Measurements from ENCODE around the gene NUTF2. TPM values are rescaled to one million over a fixed set of nuclear protein-coding genes. Genes with fewer than 3 reads are reported as not detected.

The NUTF2 gene
- total and polyA plus RNA-seq, 4 experiments from 2014 or later, result 41.2 to 128 (median 86.7) TPM

DNA sequence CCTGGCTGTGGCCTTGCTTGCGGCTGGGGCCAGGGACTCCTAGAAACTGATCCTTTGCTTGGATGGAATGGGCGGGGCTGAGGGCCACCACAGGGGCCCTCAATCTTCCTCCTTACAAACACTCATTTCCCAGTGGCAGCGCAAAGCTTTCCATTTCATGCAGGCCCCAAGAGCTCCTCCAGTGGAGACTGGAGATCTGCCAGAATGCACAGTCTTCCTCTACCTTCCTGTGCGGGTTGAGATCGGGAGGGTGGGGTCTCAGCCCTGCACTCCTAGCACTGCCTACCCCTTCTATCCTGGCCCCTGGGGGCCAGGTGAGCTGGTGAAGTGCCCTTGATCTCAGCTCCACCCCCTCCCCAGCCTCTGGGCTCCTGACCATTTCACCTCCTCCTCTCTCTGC, 39.7 kb downstream of the NUTF2 start:
- no peaks in the 10 kb centered on the region for H3K9me3 ChIP-seq (ENCODE audit: control insufficient read depth in 1 of 2, low read length in 2 of 2)
- peaks cover 33% of the 10 kb centered on the region for H3K36me3 ChIP-seq (ENCODE audit: insufficient read depth, low read length)
- H3K27ac ChIP-seq (ENCODE audit: low read depth, low read length), result no peak overlapping the region
- Mint-ChIP-seq H3K27me3 (no peaks in the 10 kb centered on the region), H3K4me1 (peaks cover 0 to 1% (median 0%) of the 10 kb centered on the region in 4 donors), H3K4me3 (no peak overlapping the region), H3K36me3 (peaks cover 22 to 35% of the 10 kb centered on the region in 2 donors), H3K27ac (peak overlapping the region in 2 of 7 donors; percentile 30 to 73), H3K9me3 (no peaks in the 10 kb centered on the region)
- ChIA-PET POLR2A (ENCODE audit: partially characterized antibody) (interaction anchor here (0.7 to 2.0 kb wide), 3 partner anchors 13 to 43 kb away, joined by 3 to 4 read pairs (median 3); partner anchors contain the start of gene EDC4), CTCF (ENCODE audit: partially characterized antibody) (interaction anchor here (0.7 to 5.4 kb wide), 6 partner anchors 8 to 365 kb away, joined by 3 to 61 read pairs (median 6); partner anchors contain the start of gene EDC4)
- DNase-seq, result no peak
- no peaks in the 10 kb centered on the region for H3K4me1 ChIP-seq (ENCODE audit: insufficient read depth, low read length)
- intact Hi-C loops (cut with micrococcal nuclease), result no loop called here
- H3K27me3 ChIP-seq (ENCODE audit: insufficient read depth, low read length), result no peaks in the 10 kb centered on the region
- H3K4me3 ChIP-seq (ENCODE audit: low read length in 2 of 2), result no peak overlapping the region

GRCh38 chr16:67888331-67888730, 41.6 kb downstream of the NUTF2 start:
- H3K4me1 ChIP-seq (ENCODE audit: insufficient read depth, low read length), result peaks cover 7% of the 10 kb centered on the region
- peaks cover 13% of the 10 kb centered on the region for H3K36me3 ChIP-seq (ENCODE audit: insufficient read depth, low read length)
- Mint-ChIP-seq H3K36me3 (peaks cover 14 to 18% of the 10 kb centered on the region in 2 donors), H3K27ac (peak overlapping the region in 1 of 7 donors; percentile 8), H3K27me3 (no peaks in the 10 kb centered on the region), H3K9me3 (no peaks in the 10 kb centered on the region), H3K4me3 (no peak overlapping the region), H3K4me1 (peaks cover 3 to 9% (median 7%) of the 10 kb centered on the region in 4 donors)
- intact Hi-C loops (cut with micrococcal nuclease), result no loop called here
- no peak overlapping the region for H3K27ac ChIP-seq (ENCODE audit: low read depth, low read length)
- ChIA-PET CTCF (ENCODE audit: partially characterized antibody) (interaction anchor here (0.5 to 2.4 kb wide), 3 partner anchors 9 to 1799 kb away, joined by 3 to 8 read pairs (median 3); no protein-coding TSS in a partner anchor), POLR2A (ENCODE audit: partially characterized antibody) (interaction anchor here (2.0 to 2.4 kb wide), 2 partner anchors 42 to 48 kb away, joined by 4 to 8 read pairs; partner anchors contain the start of gene PSMB10)
- H3K9me3 ChIP-seq (ENCODE audit: control insufficient read depth in 1 of 2, low read length in 2 of 2), result no peaks in the 10 kb centered on the region
- DNase-seq, result no peak
- no peak overlapping the region for H3K4me3 ChIP-seq (ENCODE audit: low read length in 2 of 2)
- H3K27me3 ChIP-seq (ENCODE audit: insufficient read depth, low read length), result no peaks in the 10 kb centered on the region

DNA sequence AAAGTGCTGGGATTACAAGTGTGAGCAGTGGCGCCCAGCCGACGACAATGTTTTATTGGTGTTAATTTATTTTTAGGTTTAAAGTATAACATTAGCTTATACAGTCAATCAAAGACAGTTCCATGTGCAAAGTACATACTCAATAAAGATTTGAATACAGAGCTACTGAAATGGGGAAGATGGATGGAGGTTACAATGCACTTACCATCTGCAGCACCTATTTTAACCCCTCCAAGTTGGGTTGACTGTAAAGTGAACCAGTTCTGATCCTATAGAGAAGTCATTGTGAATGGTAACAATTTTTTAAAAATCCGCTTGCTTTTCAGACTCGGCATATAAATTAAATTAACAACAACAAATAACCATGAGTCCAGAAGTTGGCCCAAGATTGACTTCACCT, 45.6 kb downstream of the NUTF2 start:
- H3K4me1 Mint-ChIP-seq, result peaks cover 12 to 46% (median 37%) of the 10 kb centered on the region in 4 donors
- ChIA-PET CTCF (ENCODE audit: partially characterized antibody) (interaction anchor here (0.7 to 3.8 kb wide), 4 partner anchors 9 to 148 kb away, joined by 3 to 24 read pairs (median 4); no protein-coding TSS in a partner anchor), POLR2A (ENCODE audit: partially characterized antibody) (interaction anchor here (0.8 to 3.4 kb wide), 13 partner anchors 9 to 232 kb away, joined by 3 to 28 read pairs (median 4); partner anchors contain the start of genes ACD, CTRL, EDC4 and NFATC3)
- no peaks in the 10 kb centered on the region for H3K36me3 ChIP-seq (ENCODE audit: insufficient read depth, low read length)
- no peaks in the 10 kb centered on the region for H3K9me3 Mint-ChIP-seq
- no peak for DNase-seq
- peak overlapping the region; percentile 95 for H3K27ac ChIP-seq (ENCODE audit: low read depth, low read length)
- peaks cover 0 to 7% of the 10 kb centered on the region in 2 donors for H3K36me3 Mint-ChIP-seq
- no peaks in the 10 kb centered on the region for H3K27me3 ChIP-seq (ENCODE audit: insufficient read depth, low read length)
- H3K27ac Mint-ChIP-seq, result peak overlapping the region; percentile 86 to 98 (median 94)
- no peaks in the 10 kb centered on the region for H3K27me3 Mint-ChIP-seq
- H3K9me3 ChIP-seq (ENCODE audit: control insufficient read depth in 1 of 2, low read length in 2 of 2), result no peaks in the 10 kb centered on the region
- H3K4me3 ChIP-seq (ENCODE audit: low read length in 2 of 2), result peak overlapping the region; percentile 76 to 90
- intact Hi-C loops (cut with micrococcal nuclease), result no loop called here
- H3K4me3 Mint-ChIP-seq, result peak overlapping the region; percentile 84 to 97 (median 92)
- peaks cover 20% of the 10 kb centered on the region for H3K4me1 ChIP-seq (ENCODE audit: insufficient read depth, low read length)

DNA sequence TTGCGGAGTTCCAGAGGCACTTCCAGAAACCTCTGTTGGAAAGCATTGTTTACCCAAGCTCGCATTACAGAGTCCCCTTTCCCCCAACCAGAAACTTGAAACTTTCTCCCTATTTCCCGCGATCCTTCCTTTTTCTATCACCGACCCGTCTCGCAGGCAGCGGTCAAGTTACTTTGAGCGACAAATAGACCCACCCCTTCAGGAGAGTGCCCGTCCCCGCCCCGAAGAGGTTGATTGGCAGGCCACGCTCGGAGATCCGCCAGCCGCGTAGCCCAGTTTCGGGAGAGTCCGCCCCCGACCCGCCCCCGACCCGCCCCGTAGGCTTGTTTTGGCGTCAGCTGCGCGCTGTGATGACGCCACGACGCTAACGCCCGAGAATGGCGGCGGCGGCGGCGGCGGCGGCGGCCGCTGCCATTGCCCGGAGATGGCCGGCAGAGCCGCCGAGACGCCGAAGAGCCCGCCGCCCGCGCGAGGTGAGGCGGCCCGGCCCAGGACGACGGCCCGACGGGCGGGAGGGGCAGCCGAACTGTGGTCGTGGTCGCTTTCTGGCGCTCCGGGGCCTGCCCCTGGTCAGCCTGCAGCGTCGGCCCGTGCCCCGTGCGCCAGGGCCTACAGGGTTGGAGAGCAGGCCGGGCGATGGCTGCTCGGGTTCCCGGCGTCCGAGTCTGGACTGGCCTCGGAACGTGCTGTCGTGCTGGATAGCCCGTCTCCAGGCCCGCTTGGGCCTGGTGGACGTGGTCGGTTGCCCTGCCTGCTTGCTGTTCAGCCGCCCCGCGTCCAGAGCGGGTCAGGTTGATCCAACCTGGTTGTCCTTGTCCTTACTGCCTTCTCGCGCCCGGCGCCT, 46.4 kb downstream of the NUTF2 start, which contains the start of gene PSKH1:
PSKH1 (plus strand) TSS at position 356 of the 844 bp plus-strand sequence. CDS start 15,496 bp downstream, outside the sequence.
- Histone ChIP-seq H3K27me3 (ENCODE audit: insufficient read depth, low read length) (no peaks in the 10 kb centered on the region), H3K4me3 (ENCODE audit: low read length in 2 of 2) (peak within 1 kb of the TSS; percentile 76 to 90), H3K36me3 (ENCODE audit: insufficient read depth, low read length) (no peaks in the 10 kb centered on the region), H3K27ac (ENCODE audit: low read depth, low read length) (peak within 1 kb of the TSS; percentile 95), H3K9me3 (ENCODE audit: control insufficient read depth in 1 of 2, low read length in 2 of 2) (no peaks in the 10 kb centered on the region), H3K4me1 (ENCODE audit: insufficient read depth, low read length) (peaks cover 20% of the 10 kb centered on the region)
- ChIA-PET POLR2A (ENCODE audit: partially characterized antibody) (interaction anchor here (0.8 to 3.4 kb wide), 13 partner anchors 10 to 233 kb away, joined by 3 to 28 read pairs (median 4); partner anchors contain the start of genes ACD, CTRL, EDC4 and NFATC3), CTCF (ENCODE audit: partially characterized antibody) (interaction anchor here (1.0 to 3.8 kb wide), 3 partner anchors 10 to 148 kb away, joined by 3 to 24 read pairs (median 6); no protein-coding TSS in a partner anchor)
- Mint-ChIP-seq H3K27ac (peak within 1 kb of the TSS; percentile 96 to 98 (median 97)), H3K9me3 (no peaks in the 10 kb centered on the region), H3K4me1 (peaks cover 12 to 48% (median 39%) of the 10 kb centered on the region in 4 donors), H3K4me3 (peak within 1 kb of the TSS; percentile 89 to 98 (median 96)), H3K27me3 (no peaks in the 10 kb centered on the region), H3K36me3 (peaks cover 0 to 7% of the 10 kb centered on the region in 2 donors)
- DNase-seq, result peak; percentile 86 to 95 (median 87)
- intact Hi-C loops (cut with micrococcal nuclease), result loop anchor here (1.0 kb wide), 5 partner anchors 42 to 130 kb away; partner anchors contain the start of genes DDX28, DUS2, NUTF2 and RANBP10

- Mint-ChIP-seq H3K4me1 (peaks cover 12 to 49% (median 40%) of the 10 kb centered on the region in 4 donors), H3K27me3 (no peaks in the 10 kb centered on the region), H3K4me3 (peak overlapping the region; percentile 89 to 98 (median 96)), H3K27ac (peak overlapping the region; percentile 96 to 98 (median 97)), H3K9me3 (no peaks in the 10 kb centered on the region), H3K36me3 (peaks cover 0 to 10% of the 10 kb centered on the region in 2 donors)
- H3K9me3 ChIP-seq (ENCODE audit: control insufficient read depth in 1 of 2, low read length in 2 of 2), result no peaks in the 10 kb centered on the region
- peaks cover 20% of the 10 kb centered on the region for H3K4me1 ChIP-seq (ENCODE audit: insufficient read depth, low read length)
- intact Hi-C loops (cut with micrococcal nuclease), result loop anchor here (1.0 kb wide), 5 partner anchors 41 to 129 kb away; partner anchors contain the start of genes DDX28, DUS2, NUTF2 and RANBP10
- peak in 1 of 5 donors; percentile 11 for DNase-seq
- ChIA-PET POLR2A (ENCODE audit: partially characterized antibody) (interaction anchor here (1.5 to 3.4 kb wide), 3 partner anchors 35 to 60 kb away, joined by 5 to 28 read pairs (median 6); partner anchors contain the start of gene PSMB10), CTCF (ENCODE audit: partially characterized antibody) (interaction anchor here (3.8 kb wide), 1 partner anchor 11 kb away, joined by 24 read pairs; no protein-coding TSS in a partner anchor)
- H3K27me3 ChIP-seq (ENCODE audit: insufficient read depth, low read length), result no peaks in the 10 kb centered on the region
- H3K27ac ChIP-seq (ENCODE audit: low read depth, low read length), result peak overlapping the region; percentile 95
- H3K36me3 ChIP-seq (ENCODE audit: insufficient read depth, low read length), result no peaks in the 10 kb centered on the region
- peak overlapping the region; percentile 64 to 90 for H3K4me3 ChIP-seq (ENCODE audit: low read length in 2 of 2)
Measured at GRCh38 chr16:67893743-67894399, 47.1 kb downstream of the NUTF2 start.

DNA sequence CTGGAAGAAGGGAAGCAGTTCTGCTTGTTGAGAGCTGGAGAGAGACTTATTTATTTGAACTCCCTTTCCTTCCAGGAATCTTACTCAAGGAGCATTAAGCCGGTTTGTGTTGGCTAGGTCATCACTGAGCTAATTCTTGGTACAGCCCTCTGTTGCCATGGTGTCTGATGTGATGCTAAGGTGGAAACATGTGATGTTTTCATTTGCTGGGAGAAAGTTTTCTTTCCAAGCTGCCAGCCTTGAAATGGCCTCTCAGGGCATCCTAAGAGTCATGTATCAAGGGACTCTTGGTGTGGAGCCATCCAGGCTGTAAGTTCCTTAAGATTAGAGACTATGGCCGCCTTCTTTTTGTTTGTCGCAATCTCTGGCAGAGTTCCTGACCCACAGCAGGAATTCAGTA, 50.5 kb downstream of the NUTF2 start:
- Histone ChIP-seq H3K27ac (ENCODE audit: low read depth, low read length) (no peak overlapping the region), H3K4me1 (ENCODE audit: insufficient read depth, low read length) (peaks cover 19% of the 10 kb centered on the region), H3K36me3 (ENCODE audit: insufficient read depth, low read length) (no peaks in the 10 kb centered on the region), H3K9me3 (ENCODE audit: control insufficient read depth in 1 of 2, low read length in 2 of 2) (no peaks in the 10 kb centered on the region), H3K27me3 (ENCODE audit: insufficient read depth, low read length) (no peaks in the 10 kb centered on the region), H3K4me3 (ENCODE audit: low read length in 2 of 2) (no peak overlapping the region)
- DNase-seq, result no peak
- Mint-ChIP-seq H3K27me3 (no peaks in the 10 kb centered on the region), H3K36me3 (peaks cover 0 to 11% of the 10 kb centered on the region in 2 donors), H3K9me3 (no peaks in the 10 kb centered on the region), H3K4me3 (peak overlapping the region in 2 of 8 donors; percentile 12 to 18), H3K4me1 (peaks cover 12 to 58% (median 43%) of the 10 kb centered on the region in 4 donors), H3K27ac (peak overlapping the region in 3 of 7 donors; percentile 1 to 57 (median 5))
- intact Hi-C loops (cut with micrococcal nuclease), result no loop called here
- ChIA-PET CTCF (ENCODE audit: partially characterized antibody) (interaction anchor here (1.2 to 1.8 kb wide), 5 partner anchors 10 to 81 kb away, joined by 3 to 14 read pairs (median 7); no protein-coding TSS in a partner anchor), POLR2A (ENCODE audit: partially characterized antibody) (interaction anchor here (1.1 to 1.6 kb wide), 2 partner anchors 24 to 38 kb away, joined by 3 read pairs; partner anchors contain the start of gene EDC4)
